Measurements from ENCODE around the gene SAMD14.

GRCh38 chr17:50133769-50134099 is 3.8 kb upstream of the SAMD14 start:
- TF ChIP-seq CTCF (IDR thresholded peaks at IDR 0.05) (no peak), EZH2 (IDR thresholded peaks at IDR 0.05; ENCODE audit: borderline replicate concordance, insufficient read depth, low read depth, low read length, poor library complexity, severe bottlenecking) (no peak)
